OCI-LY7 (cell line): Measurements from ENCODE around the gene NDRG4. TPM values are rescaled to one million over a fixed set of nuclear protein-coding genes. Genes with fewer than 3 reads are reported as not detected.
A peak's percentile ranks its signal among the peaks of the same experiment; 100 is the strongest.

Source experiments
- BruUV-seq: library from RNA; stranded (reverse); fragments of 400-500 nt; replicated peaks from 2 replicates; lab custom pipeline; 2021; lab: Mats Ljungman, UMichigan
- CTCF ChIA-PET: fragments of 300-600 bp; sonication (Branson Sonifier 250); formaldehyde crosslinking; loops from one replicate; lab custom pipeline; 2022; ENCODE audit warnings: antibody characterized with exemption; ENCODE audit not compliant: unreplicated experiment; lab: Charles Lee
- POLR2A ChIA-PET: fragments of 300-600 bp; sonication (Branson Sonifier 250); formaldehyde crosslinking; loops from one replicate; lab custom pipeline; 2022; ENCODE audit warnings: antibody characterized with exemption; lab: Charles Lee
- DNase-seq: peaks from one replicate; pipeline ENCODE4 v3.0.0-alpha.2; 2015; ENCODE audit warnings: low spot score
- H2AFZ ChIP-seq: fragments of 200-600 bp; sonication (generic), shearing (Covaris generic); 2 replicates; pipeline ENCODE4 v1.6.1; 2014; ENCODE audit warnings: mild to moderate bottlenecking, antibody characterized with exemption, low read length, moderate library complexity
- H3K27ac ChIP-seq: fragments of 200-600 bp; sonication (generic); 2 replicates; pipeline ENCODE4 v1.5.1; 2014; ENCODE audit warnings: mixed run types, low read depth, mild to moderate bottlenecking, moderate library complexity, low read length, inconsistent platforms; ENCODE audit not compliant: poor library complexity, severe bottlenecking
- H3K36me3 ChIP-seq: fragments of 200-600 bp; sonication (generic); 2 replicates; pipeline ENCODE4 v1.6.1; 2014; ENCODE audit warnings: mild to moderate bottlenecking, antibody characterized with exemption, low read length, moderate library complexity, mixed read lengths; ENCODE audit not compliant: insufficient read depth
- H3K4me1 ChIP-seq: fragments of 200-600 bp; sonication (generic); 2 replicates; pipeline ENCODE4 v1.5.1; 2014; ENCODE audit warnings: mild to moderate bottlenecking, low read length; ENCODE audit not compliant: insufficient read depth, poor library complexity, severe bottlenecking
- H3K4me2 ChIP-seq: fragments of 200-600 bp; sonication (generic); 2 replicates; pipeline ENCODE4 v1.6.1; 2014; ENCODE audit warnings: mild to moderate bottlenecking, low read length
- H3K4me3 ChIP-seq: fragments of 200-600 bp; sonication (generic); 2 replicates; pipeline ENCODE4 v1.5.1; 2014; ENCODE audit warnings: mild to moderate bottlenecking, low read depth, low read length; ENCODE audit not compliant: poor library complexity, severe bottlenecking
- H3K79me2 ChIP-seq: fragments of 200-600 bp; sonication (generic); 2 replicates; pipeline ENCODE4 v1.6.1; 2016; ENCODE audit warnings: low read depth, mild to moderate bottlenecking, low read length, moderate library complexity, mixed read lengths; ENCODE audit not compliant: insufficient read depth
- H3K9me2 ChIP-seq: fragments of 200-600 bp; sonication (generic); 2 replicates; pipeline ENCODE4 v1.6.1; 2016; ENCODE audit warnings: mild to moderate bottlenecking, low read length, mixed read lengths; ENCODE audit not compliant: insufficient read depth
- H3K9me3 ChIP-seq: fragments of 200-600 bp; sonication (generic); 2 replicates; pipeline ENCODE4 v1.6.1; 2014; ENCODE audit warnings: mild to moderate bottlenecking, mixed run types, low read length, mixed read lengths
- H4K20me1 ChIP-seq: fragments of 200-600 bp; sonication (generic); 2 replicates; pipeline ENCODE4 v1.6.1; 2014; ENCODE audit warnings: mild to moderate bottlenecking, antibody characterized with exemption, low read length, moderate library complexity, mixed read lengths; ENCODE audit not compliant: insufficient read depth
- EZH2phosphoT487 ChIP-seq: fragments of 200-600 bp; sonication (generic); IDR thresholded peaks from 2 replicates; pipeline ENCODE4 v1.6.1; 2018; ENCODE audit warnings: low read depth, borderline replicate concordance, mild to moderate bottlenecking, mixed run types, antibody characterized with exemption, low read length, moderate library complexity, mixed read lengths
- intact Hi-C: fragments of 100-400 bp; cut with micrococcal nuclease; formaldehyde crosslinking; loops from one replicate; pipeline ENCODE4 v1.10.0; 2022; ENCODE audit not compliant: unreplicated experiment
- total RNA-seq, 2 experiments: library from RNA; depleted of rRNA in 1 of 2; stranded (reverse); fragments of >200 nt in 1 of 2; shearing (Covaris generic) in 1 of 2; gene quantifications; 2 replicates each; pipeline ENCODE4 v1.2.3, GENCODE V29; 2014 to 2022
- TF ChIP-seq, protein P1 (sequence below): fragments of 200-600 bp; sonication (generic); conservative IDR thresholded peaks from 2 replicates; pipeline ENCODE4 v1.5.1; 2014; ENCODE audit warnings: mild to moderate bottlenecking, antibody characterized with exemption, low read length, moderate library complexity, mixed read lengths

The NDRG4 gene
- total RNA-seq, 2 experiments from 2014 or later, result 8.8 to 9.5 TPM

DNA sequence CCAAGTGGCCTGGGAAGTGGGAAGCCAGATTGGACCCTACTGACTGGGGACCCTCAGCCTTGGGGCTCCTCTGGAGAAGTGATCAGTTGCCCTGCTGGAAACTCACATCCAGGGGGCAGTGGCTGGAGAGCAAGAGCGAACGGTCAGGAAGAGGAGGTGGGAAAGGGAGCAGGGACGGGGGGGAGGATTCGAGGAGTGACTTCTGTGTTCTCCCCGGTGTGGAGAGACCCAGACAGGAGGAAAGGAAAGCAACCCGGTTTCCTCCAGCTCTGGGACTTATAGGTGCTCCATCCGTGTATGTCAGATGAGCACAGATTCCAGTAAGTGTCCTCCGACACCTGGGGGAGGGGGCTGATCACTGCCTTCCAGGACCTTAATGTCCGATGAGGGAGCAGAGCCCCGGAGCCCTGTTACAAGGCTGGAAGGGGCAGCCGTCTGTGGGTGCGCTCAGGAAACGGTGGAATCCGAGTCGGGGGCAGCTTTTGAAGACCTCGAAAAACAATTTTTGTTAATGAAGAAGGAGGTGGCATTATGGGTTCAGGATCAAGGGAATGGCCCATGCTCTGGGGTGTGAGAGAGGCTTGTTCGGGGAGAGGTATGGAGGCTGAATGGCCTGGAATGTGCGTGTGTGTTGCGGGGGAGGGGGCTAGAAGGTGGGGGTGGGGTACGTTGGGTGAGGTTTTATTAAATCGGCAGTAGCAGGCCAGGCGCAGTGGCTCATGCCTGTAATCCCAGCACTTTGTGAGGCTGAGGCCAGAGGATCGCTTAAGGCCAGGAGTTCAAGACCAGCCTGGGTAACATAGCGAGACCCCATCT, 34.8 kb upstream of the NDRG4 start:
- TF ChIP-seq, protein P1, sequence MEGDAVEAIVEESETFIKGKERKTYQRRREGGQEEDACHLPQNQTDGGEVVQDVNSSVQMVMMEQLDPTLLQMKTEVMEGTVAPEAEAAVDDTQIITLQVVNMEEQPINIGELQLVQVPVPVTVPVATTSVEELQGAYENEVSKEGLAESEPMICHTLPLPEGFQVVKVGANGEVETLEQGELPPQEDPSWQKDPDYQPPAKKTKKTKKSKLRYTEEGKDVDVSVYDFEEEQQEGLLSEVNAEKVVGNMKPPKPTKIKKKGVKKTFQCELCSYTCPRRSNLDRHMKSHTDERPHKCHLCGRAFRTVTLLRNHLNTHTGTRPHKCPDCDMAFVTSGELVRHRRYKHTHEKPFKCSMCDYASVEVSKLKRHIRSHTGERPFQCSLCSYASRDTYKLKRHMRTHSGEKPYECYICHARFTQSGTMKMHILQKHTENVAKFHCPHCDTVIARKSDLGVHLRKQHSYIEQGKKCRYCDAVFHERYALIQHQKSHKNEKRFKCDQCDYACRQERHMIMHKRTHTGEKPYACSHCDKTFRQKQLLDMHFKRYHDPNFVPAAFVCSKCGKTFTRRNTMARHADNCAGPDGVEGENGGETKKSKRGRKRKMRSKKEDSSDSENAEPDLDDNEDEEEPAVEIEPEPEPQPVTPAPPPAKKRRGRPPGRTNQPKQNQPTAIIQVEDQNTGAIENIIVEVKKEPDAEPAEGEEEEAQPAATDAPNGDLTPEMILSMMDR, result no peak
- TF ChIP-seq EZH2phosphoT487, result 0 out of 2 replicates have a peak, but pooled peaks have one; percentile 41
- no peak overlapping the region for H3K27ac ChIP-seq
- intact Hi-C loops, result no loop called here
- no peaks in the 10 kb centered on the region for H3K36me3 ChIP-seq
- H3K9me2 ChIP-seq, result no peaks in the 10 kb centered on the region
- CTCF ChIA-PET, result no interaction called here
- H3K4me2 ChIP-seq, result peak overlapping the region; percentile 56
- POLR2A ChIA-PET, result interaction anchor here (0.7 to 1.3 kb wide), 2 partner anchors 72 to 563 kb away, joined by 3 to 6 read pairs; partner anchors contain the start of gene GINS3
- BruUV-seq, result no TSS peak
- H3K79me2 ChIP-seq, result no peaks in the 10 kb centered on the region
- H3K9me3 ChIP-seq, result no peaks in the 10 kb centered on the region
- H3K4me3 ChIP-seq, result peak overlapping the region; percentile 56
- no peak for DNase-seq
- H4K20me1 ChIP-seq, result no peaks in the 10 kb centered on the region
- peaks cover 13% of the 10 kb centered on the region for H3K4me1 ChIP-seq
- no peak overlapping the region for H2AFZ ChIP-seq

DNA sequence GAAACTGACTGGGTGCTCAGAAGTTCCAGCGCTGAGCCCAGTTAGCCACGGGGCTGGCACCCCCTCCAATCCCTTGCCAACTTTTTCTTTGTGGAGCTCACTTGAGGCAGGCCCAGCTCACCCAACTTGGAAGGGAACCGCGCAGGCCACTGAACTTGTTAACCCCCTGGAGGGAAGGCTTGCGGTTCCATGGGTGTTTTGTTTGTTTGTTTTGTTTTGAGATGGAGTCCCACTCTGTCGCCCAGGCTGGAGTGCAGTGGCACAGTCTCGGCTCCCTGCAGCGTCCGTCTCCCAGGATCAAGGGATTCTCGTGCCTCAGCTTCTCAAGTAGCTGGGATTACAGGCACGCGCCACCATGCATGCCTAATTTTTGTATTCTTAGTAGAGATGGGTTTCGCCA, 34.1 kb upstream of the NDRG4 start:
- ChIA-PET CTCF (no interaction called here), POLR2A (interaction anchor here (0.7 kb wide), 1 partner anchor 562 kb away, joined by 6 read pairs; no protein-coding TSS in a partner anchor)
- no peak overlapping the region for H3K27ac ChIP-seq
- intact Hi-C loops, result no loop called here
- TF ChIP-seq, protein P1, result no peak
- no peak for TF ChIP-seq EZH2phosphoT487
- DNase-seq, result no peak
- no peaks in the 10 kb centered on the region for H3K36me3 ChIP-seq
- no peaks in the 10 kb centered on the region for H3K9me3 ChIP-seq
- BruUV-seq, result no TSS peak
- no peaks in the 10 kb centered on the region for H3K9me2 ChIP-seq
- peaks cover 19% of the 10 kb centered on the region for H3K4me1 ChIP-seq
- H3K4me3 ChIP-seq, result no peak overlapping the region
- H4K20me1 ChIP-seq, result no peaks in the 10 kb centered on the region
- no peaks in the 10 kb centered on the region for H3K79me2 ChIP-seq
- H2AFZ ChIP-seq, result no peak overlapping the region
- no peak overlapping the region for H3K4me2 ChIP-seq

DNA sequence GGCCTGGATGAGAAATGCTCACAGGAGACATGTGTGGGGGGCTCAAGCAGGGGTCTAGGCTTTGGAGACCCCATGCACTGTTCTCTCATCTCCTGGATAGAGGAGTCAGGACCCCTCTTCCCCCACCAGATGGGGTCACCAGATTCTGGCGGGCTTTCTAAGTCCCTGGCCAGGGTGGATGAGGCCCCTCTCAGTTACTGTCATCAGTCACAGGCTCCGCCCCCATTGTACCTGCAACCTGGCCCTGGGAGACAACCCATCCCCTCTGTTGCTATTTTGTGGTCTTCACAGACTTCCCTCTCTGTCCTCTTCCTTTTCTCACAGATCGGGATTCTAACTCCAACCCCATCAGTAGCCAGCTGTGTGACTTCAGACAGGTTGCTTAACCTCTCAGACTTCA, 33.5 kb upstream of the NDRG4 start:
- no peak for DNase-seq
- H3K36me3 ChIP-seq, result no peaks in the 10 kb centered on the region
- intact Hi-C loops, result no loop called here
- peaks cover 25% of the 10 kb centered on the region for H3K4me1 ChIP-seq
- H3K4me2 ChIP-seq, result no peak overlapping the region
- TF ChIP-seq, protein P1, result no peak
- TF ChIP-seq EZH2phosphoT487, result no peak
- H3K9me2 ChIP-seq, result no peaks in the 10 kb centered on the region
- no peak overlapping the region for H3K27ac ChIP-seq
- no peaks in the 10 kb centered on the region for H3K79me2 ChIP-seq
- BruUV-seq, result no TSS peak
- ChIA-PET POLR2A (no interaction called here), CTCF (no interaction called here)
- H2AFZ ChIP-seq, result no peak overlapping the region
- no peaks in the 10 kb centered on the region for H3K9me3 ChIP-seq
- H4K20me1 ChIP-seq, result no peaks in the 10 kb centered on the region
- H3K4me3 ChIP-seq, result no peak overlapping the region
